Central memory CD8-positive, alpha-beta T cell (primary cell): ENCODE measurements around the gene GNAT2.

ENCODE experiments used
- ATAC-seq: fragments of 150-1000 bp; cut with Tn5 transposase; replicated peaks from 2 replicates; pipeline ENCODE4 v1.10.0; 2022; ENCODE audit warnings: mild to moderate bottlenecking, moderate FRiP score, moderate number of reproducible peaks; ENCODE audit not compliant: poor library complexity, severe bottlenecking; ENCODE audit errors: extremely low read depth
- DNase-seq, 2 donors: peaks; one replicate each; pipeline ENCODE4 v3.0.0; 2021; ENCODE audit warnings: low spot score in 2 of 2
- H3K27ac Mint-ChIP-seq: one replicate; pipeline ENCODE4 v1.8.0; 2022; ENCODE audit warnings: low read depth, mild to moderate bottlenecking, moderate library complexity, mixed read lengths
- H3K27me3 Mint-ChIP-seq: one replicate; pipeline ENCODE4 v1.8.0; 2022; ENCODE audit warnings: mixed read lengths
- H3K36me3 Mint-ChIP-seq: one replicate; pipeline ENCODE4 v1.8.0; 2022; ENCODE audit warnings: mild to moderate bottlenecking, moderate library complexity, mixed read lengths; ENCODE audit not compliant: insufficient read depth
- H3K4me1 Mint-ChIP-seq: one replicate; pipeline ENCODE4 v1.8.0; 2022; ENCODE audit warnings: mixed read lengths
- H3K4me3 Mint-ChIP-seq: one replicate; pipeline ENCODE4 v1.8.0; 2022; ENCODE audit warnings: mild to moderate bottlenecking, moderate library complexity, mixed read lengths
- H3K9me3 Mint-ChIP-seq: one replicate; pipeline ENCODE4 v1.8.0; 2022; ENCODE audit warnings: mixed read lengths

GNAT2 gene

DNA sequence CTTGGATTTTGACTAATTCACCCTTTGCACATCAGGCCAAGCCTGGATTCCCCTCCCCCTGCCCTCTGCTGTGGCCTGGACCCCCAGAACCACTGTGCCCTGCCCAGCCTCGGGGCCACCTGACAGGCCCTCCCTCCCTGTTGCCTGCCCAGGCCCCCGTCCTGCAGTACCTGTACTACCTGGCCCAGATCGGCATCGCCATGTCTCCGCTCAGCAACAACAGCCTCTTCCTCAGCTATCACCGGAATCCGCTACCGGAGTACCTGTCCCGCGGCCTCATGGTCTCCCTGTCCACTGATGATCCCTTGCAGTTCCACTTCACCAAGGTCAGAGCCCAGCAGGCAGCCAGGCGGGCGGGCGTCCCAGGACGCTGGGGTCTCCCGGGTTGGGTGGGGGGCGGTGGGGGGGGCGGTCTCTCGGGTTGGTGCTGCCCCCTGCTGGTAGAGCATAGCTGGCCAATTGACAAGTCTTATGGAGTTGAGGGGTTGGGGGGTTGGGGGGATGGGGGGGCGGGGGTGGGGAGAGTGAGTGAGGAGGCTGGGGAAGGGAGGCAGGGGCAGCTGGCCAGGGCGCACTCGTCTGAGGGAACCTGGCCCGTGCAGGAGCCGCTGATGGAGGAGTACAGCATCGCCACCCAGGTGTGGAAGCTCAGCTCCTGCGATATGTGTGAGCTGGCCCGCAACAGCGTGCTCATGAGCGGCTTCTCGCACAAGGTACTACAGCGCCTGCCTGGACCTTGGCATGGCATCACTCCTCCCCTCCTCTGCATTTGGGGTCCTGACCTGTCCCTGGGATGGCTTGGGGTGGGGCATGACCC lies 10.9 kb upstream of the GNAT2 start:
- Mint-ChIP-seq H3K27me3 (no peaks in the 10 kb centered on the region), H3K9me3 (no peaks in the 10 kb centered on the region), H3K27ac (no peak overlapping the region), H3K36me3 (peaks cover 22% of the 10 kb centered on the region), H3K4me3 (no peak overlapping the region), H3K4me1 (peaks cover 6% of the 10 kb centered on the region)
- peak in 1 of 2 donors; percentile 9 for DNase-seq
- no peak for ATAC-seq

DNA sequence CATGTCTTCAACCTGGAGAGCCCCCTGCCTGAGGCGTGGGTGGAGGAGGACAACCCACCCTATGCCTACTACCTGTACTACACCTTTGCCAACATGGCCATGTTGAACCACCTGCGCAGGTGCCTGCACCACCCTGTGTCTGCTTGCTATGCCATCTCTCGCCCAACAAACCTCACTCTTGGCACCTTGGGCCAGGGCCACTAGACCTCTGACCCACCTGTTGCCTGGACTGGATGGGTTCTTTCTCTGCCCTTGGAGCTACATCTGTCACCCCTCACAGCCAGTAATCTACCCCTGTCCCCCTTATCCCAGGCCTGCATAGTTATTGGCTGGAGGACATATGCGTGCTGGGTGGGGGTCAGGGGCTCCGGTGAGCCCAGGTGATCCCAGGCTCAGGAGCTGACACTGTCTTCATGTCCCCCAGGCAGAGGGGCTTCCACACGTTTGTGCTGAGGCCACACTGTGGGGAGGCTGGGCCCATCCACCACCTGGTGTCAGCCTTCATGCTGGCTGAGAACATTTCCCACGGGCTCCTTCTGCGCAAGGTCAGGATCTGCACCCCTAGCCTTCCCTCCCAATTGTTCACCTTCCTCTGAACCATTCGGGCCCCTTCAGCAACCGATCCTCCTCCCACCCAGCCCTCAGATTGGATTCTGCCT lies 10.1 kb upstream of the GNAT2 start:
- peaks cover 4% of the 10 kb centered on the region for H3K4me1 Mint-ChIP-seq
- ATAC-seq = no peak
- H3K27me3 Mint-ChIP-seq = no peaks in the 10 kb centered on the region
- H3K4me3 Mint-ChIP-seq = no peak overlapping the region
- H3K9me3 Mint-ChIP-seq = no peaks in the 10 kb centered on the region
- DNase-seq = no peak
- H3K27ac Mint-ChIP-seq = no peak overlapping the region
- peaks cover 22% of the 10 kb centered on the region for H3K36me3 Mint-ChIP-seq

GRCh38 chr1:109628540-109629321 lies 9.3 kb upstream of the GNAT2 start:
- H3K4me1 Mint-ChIP-seq = peaks cover 8% of the 10 kb centered on the region
- no peaks in the 10 kb centered on the region for H3K27me3 Mint-ChIP-seq
- DNase-seq = no peak
- ATAC-seq = no peak
- no peak overlapping the region for H3K27ac Mint-ChIP-seq
- H3K4me3 Mint-ChIP-seq = no peak overlapping the region
- peaks cover 22% of the 10 kb centered on the region for H3K36me3 Mint-ChIP-seq
- no peaks in the 10 kb centered on the region for H3K9me3 Mint-ChIP-seq

GRCh38 chr1:109627692-109628399 lies 8.4 kb upstream of the GNAT2 start:
- no peak overlapping the region for H3K27ac Mint-ChIP-seq
- peaks cover 22% of the 10 kb centered on the region for H3K36me3 Mint-ChIP-seq

GRCh38 chr1:109626682-109627408 lies 7.4 kb upstream of the GNAT2 start:
- peaks cover 25% of the 10 kb centered on the region for H3K4me1 Mint-ChIP-seq
- ATAC-seq = no peak
- no peaks in the 10 kb centered on the region for H3K27me3 Mint-ChIP-seq
- DNase-seq = no peak
- no peak overlapping the region for H3K27ac Mint-ChIP-seq
- H3K36me3 Mint-ChIP-seq = peaks cover 24% of the 10 kb centered on the region
- no peaks in the 10 kb centered on the region for H3K9me3 Mint-ChIP-seq
- H3K4me3 Mint-ChIP-seq = no peak overlapping the region

More at GRCh38 chr1:109627692-109628399, 8.4 kb upstream of the GNAT2 start:
- ATAC-seq = no peak
- Mint-ChIP-seq H3K4me3 (no peak overlapping the region), H3K4me1 (peaks cover 15% of the 10 kb centered on the region), H3K9me3 (no peaks in the 10 kb centered on the region), H3K27me3 (no peaks in the 10 kb centered on the region)
- DNase-seq = no peak

DNA sequence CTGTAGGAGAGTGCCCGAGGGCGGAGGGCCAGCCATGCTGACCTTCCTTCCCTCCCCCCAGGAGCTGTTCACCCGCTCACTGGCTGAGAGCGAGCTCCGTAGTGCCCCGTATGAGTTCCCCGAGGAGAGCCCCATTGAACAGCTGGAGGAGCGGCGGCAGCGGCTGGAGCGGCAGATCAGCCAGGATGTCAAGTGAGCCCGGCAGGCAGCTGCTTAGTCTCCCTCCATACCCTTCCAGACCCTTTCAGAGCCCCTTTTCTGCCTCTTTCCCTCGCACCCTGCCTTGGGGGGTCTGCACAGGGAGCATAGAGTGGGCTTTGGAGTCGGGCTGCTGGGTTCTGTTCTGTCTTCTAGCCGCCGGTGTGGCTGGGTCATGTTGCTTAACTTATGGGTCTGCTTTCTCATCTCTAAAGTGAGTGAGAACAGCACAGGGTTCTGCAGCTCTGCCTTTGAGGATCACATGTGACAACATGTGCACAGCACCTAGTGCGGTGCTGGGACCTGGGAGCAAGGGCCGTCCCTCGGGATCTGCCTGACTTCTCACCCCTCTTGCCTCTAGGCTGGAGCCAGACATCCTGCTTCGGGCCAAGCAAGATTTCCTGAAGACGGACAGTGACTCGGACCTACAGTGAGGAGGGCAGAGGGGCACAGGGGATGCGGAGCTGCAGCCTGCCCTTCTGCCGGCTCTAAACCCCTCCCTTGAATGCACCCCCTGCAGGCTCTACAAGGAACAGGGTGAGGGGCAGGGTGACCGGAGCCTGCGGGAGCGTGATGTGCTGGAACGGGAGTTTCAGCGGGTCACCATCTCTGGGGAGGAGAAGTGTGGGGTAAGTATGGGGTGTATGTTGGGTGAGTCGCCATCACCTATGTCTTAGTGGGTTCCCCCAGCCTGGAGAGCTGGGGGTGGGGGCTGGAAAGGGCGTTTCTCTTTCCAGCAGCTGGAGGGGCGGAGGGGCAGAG lies 6.5 kb upstream of the GNAT2 start:
- H3K4me1 Mint-ChIP-seq = peaks cover 31% of the 10 kb centered on the region
- ATAC-seq (no peak), DNase-seq (no peak)
- H3K27me3 Mint-ChIP-seq = no peaks in the 10 kb centered on the region
- H3K36me3 Mint-ChIP-seq = peaks cover 18% of the 10 kb centered on the region
- H3K9me3 Mint-ChIP-seq = no peaks in the 10 kb centered on the region
- H3K4me3 Mint-ChIP-seq = no peak overlapping the region
- H3K27ac Mint-ChIP-seq = peak overlapping the region; percentile 29

DNA sequence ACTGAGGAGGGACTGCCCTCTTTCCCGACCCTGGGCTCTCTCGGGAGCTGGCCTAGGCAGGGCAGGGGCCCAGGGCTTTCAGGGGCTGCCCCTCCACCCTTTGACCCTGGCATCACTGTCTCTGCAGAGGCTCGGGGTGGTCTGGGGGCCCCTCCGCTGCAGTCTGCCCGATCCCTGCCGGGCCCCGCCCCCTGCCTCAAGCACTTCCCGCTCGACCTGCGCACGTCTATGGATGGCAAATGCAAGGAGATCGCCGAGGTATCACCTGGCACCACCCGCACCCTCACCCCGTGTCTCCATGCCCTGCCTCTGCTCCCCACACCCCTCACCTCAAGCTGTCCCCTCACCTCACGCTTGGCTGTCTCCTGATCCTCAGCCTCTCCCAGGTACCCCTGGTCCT lies 5.8 kb upstream of the GNAT2 start:
- ATAC-seq (no peak), DNase-seq (no peak)
- Mint-ChIP-seq H3K4me3 (no peak overlapping the region), H3K27me3 (no peaks in the 10 kb centered on the region), H3K27ac (peak overlapping the region; percentile 29), H3K9me3 (no peaks in the 10 kb centered on the region), H3K36me3 (peaks cover 20% of the 10 kb centered on the region), H3K4me1 (peaks cover 33% of the 10 kb centered on the region)

- peaks cover 19% of the 10 kb centered on the region for H3K36me3 Mint-ChIP-seq
- H3K4me1 Mint-ChIP-seq = peaks cover 40% of the 10 kb centered on the region
- H3K4me3 Mint-ChIP-seq = peak overlapping the region; percentile 32
- ATAC-seq (no peak), DNase-seq (no peak)
- H3K27ac Mint-ChIP-seq = peak overlapping the region; percentile 83
- H3K9me3 Mint-ChIP-seq = no peaks in the 10 kb centered on the region
- no peaks in the 10 kb centered on the region for H3K27me3 Mint-ChIP-seq
Measured at GRCh38 chr1:109624201-109625010, 5.0 kb upstream of the GNAT2 start.

DNA sequence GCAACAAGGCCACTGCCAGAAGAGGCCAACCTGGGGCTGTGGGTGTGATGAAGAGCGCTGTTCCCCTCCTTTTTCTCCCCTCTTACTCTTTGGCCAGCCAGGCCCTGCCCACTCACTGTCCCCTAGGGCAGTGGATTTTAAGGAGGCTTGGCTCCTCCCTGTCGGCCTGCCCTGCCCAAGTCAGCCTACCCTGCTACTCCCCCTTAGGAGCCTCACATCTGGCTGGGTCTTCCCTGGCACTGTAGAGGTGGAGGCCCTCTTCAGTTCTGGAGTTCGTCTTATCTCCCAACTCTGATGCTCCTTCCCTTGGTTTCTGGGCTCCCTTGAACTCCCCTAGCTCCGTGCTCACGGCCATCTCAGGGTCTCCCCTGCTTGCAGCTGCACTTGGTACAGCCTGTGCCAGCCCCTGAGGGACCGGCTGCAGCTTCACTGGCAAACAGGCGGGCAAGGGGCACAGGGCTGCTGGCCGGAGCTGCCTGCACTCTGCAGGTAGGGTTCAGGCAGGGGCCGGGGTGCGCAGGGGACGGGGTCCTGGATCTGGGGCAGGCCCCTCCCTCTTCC lies 4.3 kb upstream of the GNAT2 start:
- no peak for ATAC-seq
- Mint-ChIP-seq H3K4me1 (peaks cover 48% of the 10 kb centered on the region), H3K27ac (peak overlapping the region; percentile 83), H3K9me3 (no peaks in the 10 kb centered on the region), H3K36me3 (peaks cover 22% of the 10 kb centered on the region), H3K27me3 (no peaks in the 10 kb centered on the region), H3K4me3 (peak overlapping the region; percentile 32)
- DNase-seq = no peak

DNA sequence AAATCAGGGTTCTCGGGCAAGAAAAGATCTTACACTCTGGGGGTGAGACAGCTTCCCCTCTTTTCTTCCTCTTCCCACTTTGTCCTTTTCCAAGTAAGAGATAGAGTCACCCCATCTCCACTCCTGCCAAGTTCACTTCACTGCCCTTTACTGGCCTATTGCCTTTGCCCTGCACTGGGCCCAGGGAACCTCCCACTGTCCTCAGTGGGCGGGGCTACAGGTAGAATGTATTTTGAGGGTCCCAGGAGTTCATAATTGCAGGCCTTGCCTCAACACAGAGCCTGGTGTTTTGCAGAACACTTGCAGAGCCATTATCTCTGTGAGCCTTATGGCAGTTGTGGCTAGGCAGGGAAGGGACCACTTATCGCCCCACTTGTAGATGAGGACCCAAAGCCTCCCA lies 3.5 kb upstream of the GNAT2 start:
- H3K4me1 Mint-ChIP-seq = peaks cover 52% of the 10 kb centered on the region
- no peak for ATAC-seq
- H3K9me3 Mint-ChIP-seq = no peaks in the 10 kb centered on the region

More for the DNA sequence above, 3.5 kb upstream of the GNAT2 start:
- Mint-ChIP-seq H3K36me3 (peaks cover 20% of the 10 kb centered on the region), H3K27ac (peak overlapping the region; percentile 99), H3K4me3 (peak overlapping the region; percentile 97), H3K27me3 (no peaks in the 10 kb centered on the region)
- no peak for DNase-seq
